Measurements from ENCODE around the gene PIGQ. TPM values are rescaled to one million over a fixed set of nuclear protein-coding genes. Genes with fewer than 3 reads are reported as not detected.

PIGQ gene
- total and polyA plus RNA-seq, 2 of the 13 experiments (the other 11 are each of a cell fraction or from before 2014, with no cell fraction given) = 7.7 to 19.7 TPM

DNA sequence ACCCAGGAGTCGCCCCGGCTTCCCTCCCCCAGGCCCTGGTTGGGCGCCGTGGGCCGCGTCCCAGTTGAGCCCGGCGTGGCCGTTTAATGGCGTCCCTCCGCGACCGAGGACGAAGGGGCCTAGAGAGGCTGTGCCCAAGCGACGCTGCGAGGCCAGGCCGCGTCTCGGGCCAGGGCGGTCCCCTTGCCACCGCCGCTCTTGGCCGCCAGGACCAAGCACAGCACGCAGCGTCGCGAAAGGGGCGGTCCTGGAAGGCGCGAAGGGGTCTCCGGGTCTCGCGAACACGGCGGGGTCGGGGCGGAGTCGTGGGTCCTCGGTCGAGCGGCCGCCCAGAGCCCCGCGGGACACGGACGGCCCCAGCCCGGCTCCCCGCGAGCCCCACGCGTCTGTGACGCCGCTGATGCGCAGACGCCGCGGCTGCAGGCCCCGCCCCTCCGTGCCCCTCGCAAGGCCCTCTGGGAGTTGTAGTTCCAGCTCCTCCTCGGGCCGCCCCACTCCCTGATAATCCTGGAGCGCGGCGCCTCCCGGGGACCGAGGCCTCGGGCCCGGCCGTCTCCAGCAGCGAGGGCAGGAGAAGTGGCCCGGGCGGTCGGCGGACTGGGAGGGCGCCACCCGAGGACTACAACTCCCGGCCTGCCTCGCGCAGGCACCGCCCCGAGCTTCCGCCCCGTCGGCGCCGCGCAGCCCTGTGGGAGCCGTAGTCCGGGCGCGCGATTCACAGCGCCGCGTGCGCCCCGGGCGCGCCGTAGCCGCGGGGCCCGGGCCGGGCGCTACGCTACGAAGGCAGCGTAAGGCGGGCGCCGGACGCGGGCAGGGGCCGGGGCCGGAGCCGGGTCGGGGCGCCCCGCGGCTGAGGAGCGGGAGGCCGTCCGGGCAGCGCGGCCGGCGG lies 42.5 kb upstream of the PIGQ start, which contains the start of gene CAPN15 (continued):
- TF ChIP-seq, protein P1, sequence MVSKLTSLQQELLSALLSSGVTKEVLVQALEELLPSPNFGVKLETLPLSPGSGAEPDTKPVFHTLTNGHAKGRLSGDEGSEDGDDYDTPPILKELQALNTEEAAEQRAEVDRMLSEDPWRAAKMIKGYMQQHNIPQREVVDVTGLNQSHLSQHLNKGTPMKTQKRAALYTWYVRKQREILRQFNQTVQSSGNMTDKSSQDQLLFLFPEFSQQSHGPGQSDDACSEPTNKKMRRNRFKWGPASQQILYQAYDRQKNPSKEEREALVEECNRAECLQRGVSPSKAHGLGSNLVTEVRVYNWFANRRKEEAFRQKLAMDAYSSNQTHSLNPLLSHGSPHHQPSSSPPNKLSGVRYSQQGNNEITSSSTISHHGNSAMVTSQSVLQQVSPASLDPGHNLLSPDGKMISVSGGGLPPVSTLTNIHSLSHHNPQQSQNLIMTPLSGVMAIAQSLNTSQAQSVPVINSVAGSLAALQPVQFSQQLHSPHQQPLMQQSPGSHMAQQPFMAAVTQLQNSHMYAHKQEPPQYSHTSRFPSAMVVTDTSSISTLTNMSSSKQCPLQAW (CRISPR knock-in tag; IDR thresholded peaks at IDR 0.05) = no peak; the same call in 1 of the 2 replicates
- TF ChIP-seq YY1 (IDR thresholded peaks at IDR 0.05; ENCODE audit: insufficient read depth, insufficient replicate concordance, low read depth, low read length) (peak; percentile 32), ZNF253 (CRISPR knock-in tag; IDR thresholded peaks at IDR 0.05; ENCODE audit: borderline replicate concordance) (no peak), ZNF44 (CRISPR knock-in tag; IDR thresholded peaks at IDR 0.05) (no peak), CBX5 (CRISPR knock-in tag; IDR thresholded peaks at IDR 0.05; ENCODE audit: borderline replicate concordance) (no peak), JUNB (CRISPR knock-in tag; IDR thresholded peaks at IDR 0.05; ENCODE audit: borderline replicate concordance) (no peak), EED (CRISPR knock-in tag; IDR thresholded peaks at IDR 0.05) (peak; percentile 82; the same call in 1 of the 2 replicates), ZNF607 (CRISPR knock-in tag; IDR thresholded peaks at IDR 0.05; ENCODE audit: borderline replicate concordance) (peak; percentile 37; the same call in 1 of the 2 replicates), U2AF2 (IDR thresholded peaks at IDR 0.05; ENCODE audit: low read depth, low read length) (no peak), ELF1 (CRISPR knock-in tag; IDR thresholded peaks at IDR 0.05) (peak; percentile 59), ASH2L (IDR thresholded peaks at IDR 0.05; ENCODE audit: insufficient read length, low read depth, low read length) (peak; percentile 37), ZNF737 (CRISPR knock-in tag; IDR thresholded peaks at IDR 0.05; ENCODE audit: borderline replicate concordance) (no peak), MED1 (CRISPR knock-in tag; IDR thresholded peaks at IDR 0.05) (peak; percentile 56; the same call in 1 of the 2 replicates), ZNF234 (CRISPR knock-in tag; conservative IDR thresholded peaks at IDR 0.05) (no peak)
- TF ChIP-seq, protein P2, sequence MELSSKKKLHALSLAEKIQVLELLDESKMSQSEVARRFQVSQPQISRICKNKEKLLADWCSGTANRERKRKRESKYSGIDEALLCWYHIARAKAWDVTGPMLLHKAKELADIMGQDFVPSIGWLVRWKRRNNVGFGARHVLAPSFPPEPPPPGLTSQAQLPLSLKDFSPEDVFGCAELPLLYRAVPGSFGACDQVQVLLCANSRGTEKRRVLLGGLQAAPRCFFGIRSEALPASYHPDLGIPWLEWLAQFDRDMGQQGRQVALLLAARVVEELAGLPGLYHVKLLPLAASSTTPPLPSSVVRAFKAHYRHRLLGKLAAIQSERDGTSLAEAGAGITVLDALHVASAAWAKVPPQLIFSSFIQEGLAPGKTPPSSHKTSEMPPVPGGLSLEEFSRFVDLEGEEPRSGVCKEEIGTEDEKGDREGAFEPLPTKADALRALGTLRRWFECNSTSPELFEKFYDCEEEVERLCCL (CRISPR knock-in tag; IDR thresholded peaks at IDR 0.05; ENCODE audit: borderline replicate concordance) = no peak
- TF ChIP-seq, protein P3, sequence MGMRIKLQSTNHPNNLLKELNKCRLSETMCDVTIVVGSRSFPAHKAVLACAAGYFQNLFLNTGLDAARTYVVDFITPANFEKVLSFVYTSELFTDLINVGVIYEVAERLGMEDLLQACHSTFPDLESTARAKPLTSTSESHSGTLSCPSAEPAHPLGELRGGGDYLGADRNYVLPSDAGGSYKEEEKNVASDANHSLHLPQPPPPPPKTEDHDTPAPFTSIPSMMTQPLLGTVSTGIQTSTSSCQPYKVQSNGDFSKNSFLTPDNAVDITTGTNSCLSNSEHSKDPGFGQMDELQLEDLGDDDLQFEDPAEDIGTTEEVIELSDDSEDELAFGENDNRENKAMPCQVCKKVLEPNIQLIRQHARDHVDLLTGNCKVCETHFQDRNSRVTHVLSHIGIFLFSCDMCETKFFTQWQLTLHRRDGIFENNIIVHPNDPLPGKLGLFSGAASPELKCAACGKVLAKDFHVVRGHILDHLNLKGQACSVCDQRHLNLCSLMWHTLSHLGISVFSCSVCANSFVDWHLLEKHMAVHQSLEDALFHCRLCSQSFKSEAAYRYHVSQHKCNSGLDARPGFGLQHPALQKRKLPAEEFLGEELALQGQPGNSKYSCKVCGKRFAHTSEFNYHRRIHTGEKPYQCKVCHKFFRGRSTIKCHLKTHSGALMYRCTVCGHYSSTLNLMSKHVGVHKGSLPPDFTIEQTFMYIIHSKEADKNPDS (CRISPR knock-in tag; IDR thresholded peaks at IDR 0.05) = 0 out of 2 replicates have a peak, but pooled peaks have one; percentile 49
- TF ChIP-seq, protein P4, sequence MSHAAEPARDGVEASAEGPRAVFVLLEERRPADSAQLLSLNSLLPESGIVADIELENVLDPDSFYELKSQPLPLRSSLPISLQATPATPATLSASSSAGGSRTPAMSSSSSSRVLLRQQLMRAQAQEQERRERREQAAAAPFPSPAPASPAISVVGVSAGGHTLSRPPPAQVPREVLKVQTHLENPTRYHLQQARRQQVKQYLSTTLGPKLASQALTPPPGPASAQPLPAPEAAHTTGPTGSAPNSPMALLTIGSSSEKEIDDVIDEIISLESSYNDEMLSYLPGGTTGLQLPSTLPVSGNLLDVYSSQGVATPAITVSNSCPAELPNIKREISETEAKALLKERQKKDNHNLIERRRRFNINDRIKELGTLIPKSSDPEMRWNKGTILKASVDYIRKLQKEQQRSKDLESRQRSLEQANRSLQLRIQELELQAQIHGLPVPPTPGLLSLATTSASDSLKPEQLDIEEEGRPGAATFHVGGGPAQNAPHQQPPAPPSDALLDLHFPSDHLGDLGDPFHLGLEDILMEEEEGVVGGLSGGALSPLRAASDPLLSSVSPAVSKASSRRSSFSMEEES (CRISPR knock-in tag; IDR thresholded peaks at IDR 0.05) = no peak
- TF ChIP-seq, protein P5, sequence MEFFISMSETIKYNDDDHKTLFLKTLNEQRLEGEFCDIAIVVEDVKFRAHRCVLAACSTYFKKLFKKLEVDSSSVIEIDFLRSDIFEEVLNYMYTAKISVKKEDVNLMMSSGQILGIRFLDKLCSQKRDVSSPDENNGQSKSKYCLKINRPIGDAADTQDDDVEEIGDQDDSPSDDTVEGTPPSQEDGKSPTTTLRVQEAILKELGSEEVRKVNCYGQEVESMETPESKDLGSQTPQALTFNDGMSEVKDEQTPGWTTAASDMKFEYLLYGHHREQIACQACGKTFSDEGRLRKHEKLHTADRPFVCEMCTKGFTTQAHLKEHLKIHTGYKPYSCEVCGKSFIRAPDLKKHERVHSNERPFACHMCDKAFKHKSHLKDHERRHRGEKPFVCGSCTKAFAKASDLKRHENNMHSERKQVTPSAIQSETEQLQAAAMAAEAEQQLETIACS (CRISPR knock-in tag; IDR thresholded peaks at IDR 0.05) = 0 out of 2 replicates have a peak, but pooled peaks have one; percentile 53
- TF ChIP-seq, protein P6, sequence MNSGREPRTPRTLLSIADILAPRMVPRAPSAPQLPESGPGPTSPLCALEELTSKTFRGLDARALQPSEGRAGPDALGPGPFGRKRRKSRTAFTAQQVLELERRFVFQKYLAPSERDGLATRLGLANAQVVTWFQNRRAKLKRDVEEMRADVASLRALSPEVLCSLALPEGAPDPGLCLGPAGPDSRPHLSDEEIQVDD (CRISPR knock-in tag; IDR thresholded peaks at IDR 0.05; ENCODE audit: borderline replicate concordance) = no peak

All from HepG2 (cell line).